K562 (cell line): Measurements from ENCODE around the gene SPRR2A. TPM values are rescaled to one million over a fixed set of nuclear protein-coding genes. Genes with fewer than 3 reads are reported as not detected.

Experiments used
- ARHGAP35 ChIP-seq: fragments of 450-650 bp; IDR thresholded peaks from 2 replicates; pipeline ENCODE4 v1.6.1; 2018; ENCODE audit not compliant: partially characterized antibody
- CBX8 ChIP-seq: fragments of 200-600 bp; sonication (generic); IDR thresholded peaks from 2 replicates; pipeline ENCODE4 v1.6.1; 2012; ENCODE audit warnings: borderline replicate concordance, mixed run types, low read depth, mild to moderate bottlenecking, moderate library complexity, mixed read lengths, low read length, control low read depth, inconsistent platforms; ENCODE audit not compliant: poor library complexity, severe bottlenecking; ENCODE audit errors: extremely low read depth
- CC2D1A ChIP-seq: fragments of 450-650 bp; IDR thresholded peaks from 2 replicates; pipeline ENCODE4 v1.6.1; 2017; ENCODE audit warnings: mild to moderate bottlenecking
- CLOCK ChIP-seq: fragments of 250-450 bp; sonication (Bioruptor Pico); IDR thresholded peaks from 2 replicates; pipeline ENCODE4 v1.4.0; 2020; ENCODE audit warnings: mild to moderate bottlenecking, moderate library complexity, borderline replicate concordance
- ELF2 ChIP-seq: fragments of 250-450 bp; sonication (Bioruptor Pico); IDR thresholded peaks from 2 replicates; pipeline ENCODE4 v1.5.0; 2021; ENCODE audit warnings: mild to moderate bottlenecking
- MED1 ChIP-seq: sonication (generic); formaldehyde crosslinking; IDR thresholded peaks from 2 replicates; pipeline ENCODE4 v1.8.1; 2023; ENCODE audit warnings: missing genetic modification reagents, borderline replicate concordance
- POLR2B ChIP-seq: fragments of 450-650 bp; IDR thresholded peaks from 2 replicates; pipeline ENCODE4 v1.6.1; 2018; ENCODE audit warnings: low read depth; ENCODE audit not compliant: partially characterized antibody
- U2AF1 ChIP-seq: fragments of 200-400 bp; formaldehyde crosslinking; optimal IDR thresholded peaks from 2 replicates; pipeline ENCODE3; 2017; ENCODE audit warnings: mild to moderate bottlenecking, low read depth, low read length, moderate library complexity
- ZNF133 ChIP-seq: fragments of 250-450 bp; sonication (Bioruptor Pico); IDR thresholded peaks from 2 replicates; pipeline ENCODE4 v1.4.0; 2020; ENCODE audit warnings: mild to moderate bottlenecking
- ZNF197 ChIP-seq: fragments of 200-800 bp; sonication (Bioruptor generic); IDR thresholded peaks from 2 replicates; pipeline ENCODE4 v1.6.1; 2016; ENCODE audit warnings: low read depth, missing genetic modification characterization, missing compliant biosample characterization
- ZNF239 ChIP-seq: fragments of 250-450 bp; sonication (Bioruptor Pico); IDR thresholded peaks from 2 replicates; pipeline ENCODE4 v1.4.0; 2020; ENCODE audit warnings: mild to moderate bottlenecking
- ZNF316 ChIP-seq: fragments of 450-650 bp; IDR thresholded peaks from 2 replicates; pipeline ENCODE4 v1.6.1; 2016
- polyA plus RNA-seq, 8 experiments: library from polyadenylated mRNA; depleted of rRNA in 4 of 8; stranded (reverse) in 5 of 8; unstranded in 3 of 8; fragments of >200 nt; fragmentation: Nextera tagmentation in 2 of 8; fragmentation: Illumina TruSeq in 1 of 8; extraction: Ambion mirVana in 2 of 8; extraction: Trizol in 1 of 8; gene quantifications; 2 replicates each; pipeline versions ENCODE4 v1.2.1 to v1.2.3, GENCODE V29; 2011 to 2014; ENCODE audit warnings: inconsistent platforms in 1 of 8, missing spikeins in 1 of 8
- total RNA-seq, 7 experiments: library from RNA; depleted of rRNA in 6 of 7; stranded (reverse); fragments of >200 nt in 6 of 7; fragmentation: Illumina TruSeq in 2 of 7; extraction: Trizol in 2 of 7; gene quantifications; 2 replicates each; pipeline versions ENCODE4 v1.2.1 to v1.2.3, GENCODE V29; 2011 to 2021; ENCODE audit warnings: low replicate concordance in 1 of 7
- TF ChIP-seq, protein P1 (sequence below): IDR thresholded peaks from 3 replicates; pipeline ENCODE4 v1.6.1; 2011; ENCODE audit warnings: borderline replicate concordance, mild to moderate bottlenecking, moderate library complexity; ENCODE audit not compliant: insufficient read length; ENCODE audit errors: extremely low read depth
- TF ChIP-seq, protein P2 (sequence below): fragments of 150-350 bp; IDR thresholded peaks from 2 replicates; pipeline ENCODE4 v1.6.1; 2014; ENCODE audit warnings: low read depth, mild to moderate bottlenecking, low read length, borderline replicate concordance

SPRR2A gene
- total and polyA plus RNA-seq, 9 of the 15 experiments (the other 6 are each of a cell fraction or from before 2014, with no cell fraction given): 0.17 TPM; not detected in 8

DNA sequence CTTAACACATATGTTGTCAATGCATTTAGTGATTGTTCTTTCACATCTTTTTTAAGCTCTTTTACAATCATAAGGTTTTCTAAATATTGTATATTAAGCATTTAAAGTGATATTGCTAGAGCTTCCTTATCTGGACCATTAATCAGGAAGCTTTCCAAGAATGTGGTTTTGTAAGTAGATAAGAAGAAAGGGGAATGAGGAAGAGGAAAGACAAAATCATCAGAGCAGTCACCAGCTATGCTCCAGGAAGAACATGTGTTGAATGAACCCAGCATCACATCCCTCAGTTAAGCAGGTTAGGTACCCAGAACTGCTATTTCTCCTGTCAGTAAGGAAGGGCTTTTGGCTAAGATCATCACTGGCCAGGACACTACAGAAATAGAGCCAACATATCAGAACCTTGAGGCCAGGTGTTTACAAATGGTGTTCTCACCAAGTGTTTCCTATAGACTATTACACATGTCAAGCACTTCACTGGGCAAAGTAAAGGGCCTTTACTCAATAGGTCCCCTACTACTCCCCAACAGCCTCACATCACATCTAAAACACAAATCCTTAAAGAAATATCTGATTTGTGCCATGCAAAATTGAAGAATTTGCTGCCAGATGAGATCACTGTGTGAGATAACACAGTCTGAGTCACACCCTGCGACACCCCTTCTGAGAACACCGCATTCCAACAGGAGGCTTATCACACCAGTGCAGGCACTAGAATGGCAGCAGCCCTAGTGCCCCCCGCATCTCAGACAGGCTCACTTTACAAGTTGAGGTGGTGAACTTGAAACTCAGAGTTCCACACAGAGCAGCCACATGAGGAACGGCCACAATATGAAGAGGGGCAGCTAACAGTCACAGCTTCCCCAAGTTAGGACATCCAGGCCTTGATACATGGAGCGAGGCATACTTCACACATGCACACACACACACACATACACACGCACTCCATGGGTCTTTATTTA is 1.8 kb upstream of the SPRR2A start (continued):
- TF ChIP-seq, protein P1, sequence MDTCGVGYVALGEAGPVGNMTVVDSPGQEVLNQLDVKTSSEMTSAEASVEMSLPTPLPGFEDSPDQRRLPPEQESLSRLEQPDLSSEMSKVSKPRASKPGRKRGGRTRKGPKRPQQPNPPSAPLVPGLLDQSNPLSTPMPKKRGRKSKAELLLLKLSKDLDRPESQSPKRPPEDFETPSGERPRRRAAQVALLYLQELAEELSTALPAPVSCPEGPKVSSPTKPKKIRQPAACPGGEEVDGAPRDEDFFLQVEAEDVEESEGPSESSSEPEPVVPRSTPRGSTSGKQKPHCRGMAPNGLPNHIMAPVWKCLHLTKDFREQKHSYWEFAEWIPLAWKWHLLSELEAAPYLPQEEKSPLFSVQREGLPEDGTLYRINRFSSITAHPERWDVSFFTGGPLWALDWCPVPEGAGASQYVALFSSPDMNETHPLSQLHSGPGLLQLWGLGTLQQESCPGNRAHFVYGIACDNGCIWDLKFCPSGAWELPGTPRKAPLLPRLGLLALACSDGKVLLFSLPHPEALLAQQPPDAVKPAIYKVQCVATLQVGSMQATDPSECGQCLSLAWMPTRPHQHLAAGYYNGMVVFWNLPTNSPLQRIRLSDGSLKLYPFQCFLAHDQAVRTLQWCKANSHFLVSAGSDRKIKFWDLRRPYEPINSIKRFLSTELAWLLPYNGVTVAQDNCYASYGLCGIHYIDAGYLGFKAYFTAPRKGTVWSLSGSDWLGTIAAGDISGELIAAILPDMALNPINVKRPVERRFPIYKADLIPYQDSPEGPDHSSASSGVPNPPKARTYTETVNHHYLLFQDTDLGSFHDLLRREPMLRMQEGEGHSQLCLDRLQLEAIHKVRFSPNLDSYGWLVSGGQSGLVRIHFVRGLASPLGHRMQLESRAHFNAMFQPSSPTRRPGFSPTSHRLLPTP: no peak
- peak; percentile 67; the same call in 1 of the 2 replicates for TF ChIP-seq CC2D1A
- no peak for TF ChIP-seq CLOCK (CRISPR knock-in tag)
- peak; percentile 90 for TF ChIP-seq ELF2
- TF ChIP-seq U2AF1: no peak
- TF ChIP-seq MED1 (CRISPR knock-in tag): no peak
- no peak for TF ChIP-seq ARHGAP35
- no peak for TF ChIP-seq ZNF316
- no peak for TF ChIP-seq ZNF197
- no peak for TF ChIP-seq ZNF133 (CRISPR knock-in tag)
- no peak for TF ChIP-seq POLR2B
- TF ChIP-seq, protein P2, sequence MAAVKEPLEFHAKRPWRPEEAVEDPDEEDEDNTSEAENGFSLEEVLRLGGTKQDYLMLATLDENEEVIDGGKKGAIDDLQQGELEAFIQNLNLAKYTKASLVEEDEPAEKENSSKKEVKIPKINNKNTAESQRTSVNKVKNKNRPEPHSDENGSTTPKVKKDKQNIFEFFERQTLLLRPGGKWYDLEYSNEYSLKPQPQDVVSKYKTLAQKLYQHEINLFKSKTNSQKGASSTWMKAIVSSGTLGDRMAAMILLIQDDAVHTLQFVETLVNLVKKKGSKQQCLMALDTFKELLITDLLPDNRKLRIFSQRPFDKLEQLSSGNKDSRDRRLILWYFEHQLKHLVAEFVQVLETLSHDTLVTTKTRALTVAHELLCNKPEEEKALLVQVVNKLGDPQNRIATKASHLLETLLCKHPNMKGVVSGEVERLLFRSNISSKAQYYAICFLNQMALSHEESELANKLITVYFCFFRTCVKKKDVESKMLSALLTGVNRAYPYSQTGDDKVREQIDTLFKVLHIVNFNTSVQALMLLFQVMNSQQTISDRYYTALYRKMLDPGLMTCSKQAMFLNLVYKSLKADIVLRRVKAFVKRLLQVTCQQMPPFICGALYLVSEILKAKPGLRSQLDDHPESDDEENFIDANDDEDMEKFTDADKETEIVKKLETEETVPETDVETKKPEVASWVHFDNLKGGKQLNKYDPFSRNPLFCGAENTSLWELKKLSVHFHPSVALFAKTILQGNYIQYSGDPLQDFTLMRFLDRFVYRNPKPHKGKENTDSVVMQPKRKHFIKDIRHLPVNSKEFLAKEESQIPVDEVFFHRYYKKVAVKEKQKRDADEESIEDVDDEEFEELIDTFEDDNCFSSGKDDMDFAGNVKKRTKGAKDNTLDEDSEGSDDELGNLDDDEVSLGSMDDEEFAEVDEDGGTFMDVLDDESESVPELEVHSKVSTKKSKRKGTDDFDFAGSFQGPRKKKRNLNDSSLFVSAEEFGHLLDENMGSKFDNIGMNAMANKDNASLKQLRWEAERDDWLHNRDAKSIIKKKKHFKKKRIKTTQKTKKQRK: no peak
- no peak for TF ChIP-seq CBX8
- no peak for TF ChIP-seq ZNF239 (CRISPR knock-in tag)
